ENCODE results near the gene UBE2D3.

Gene UBE2D3

GRCh38 chr4:102858828-102859464 is 31.6 kb upstream of the UBE2D3 start:
- H3K9ac ChIP-seq (ENCODE audit: low read depth, low read length) = no peak overlapping the region
- no peaks in the 10 kb centered on the region for H3K4me1 ChIP-seq (ENCODE audit: insufficient read depth, low read length)
- no peaks in the 10 kb centered on the region for H3K27me3 ChIP-seq (ENCODE audit: insufficient read depth, low read length)
- H3K27ac ChIP-seq (ENCODE audit: low read length) = no peak overlapping the region
- 0 out of 2 replicates have a peak, but pooled peaks cover 6% of the 10 kb centered on the region for H3K36me3 ChIP-seq (ENCODE audit: insufficient read depth, low read depth, low read length)
- peaks cover 10% of the 10 kb centered on the region; the same call in 1 of the 2 replicates for H3K9me3 ChIP-seq (ENCODE audit: insufficient read depth, low read depth, low read length)
- H3K4me3 ChIP-seq (ENCODE audit: low read length) = no peak overlapping the region

GRCh38 chr4:102850370-102850769 is 23.0 kb upstream of the UBE2D3 start:
- Histone ChIP-seq H3K4me3 (ENCODE audit: low read length) (no peak overlapping the region), H3K9ac (ENCODE audit: low read depth, low read length) (no peak overlapping the region), H3K4me1 (ENCODE audit: insufficient read depth, low read length) (no peaks in the 10 kb centered on the region), H3K27ac (ENCODE audit: low read length) (no peak overlapping the region), H3K9me3 (ENCODE audit: insufficient read depth, low read depth, low read length) (no peaks in the 10 kb centered on the region), H3K36me3 (ENCODE audit: insufficient read depth, low read depth, low read length) (no peaks in the 10 kb centered on the region), H3K27me3 (ENCODE audit: insufficient read depth, low read length) (no peaks in the 10 kb centered on the region)

GRCh38 chr4:102849579-102850104 is 22.3 kb upstream of the UBE2D3 start:
- no peak overlapping the region for H3K4me3 ChIP-seq (ENCODE audit: low read length)
- H3K36me3 ChIP-seq (ENCODE audit: insufficient read depth, low read depth, low read length) = no peaks in the 10 kb centered on the region
- H3K27me3 ChIP-seq (ENCODE audit: insufficient read depth, low read length) = no peaks in the 10 kb centered on the region
- no peaks in the 10 kb centered on the region for H3K4me1 ChIP-seq (ENCODE audit: insufficient read depth, low read length)
- no peaks in the 10 kb centered on the region for H3K9me3 ChIP-seq (ENCODE audit: insufficient read depth, low read depth, low read length)
- no peak overlapping the region for H3K9ac ChIP-seq (ENCODE audit: low read depth, low read length)
- H3K27ac ChIP-seq (ENCODE audit: low read length) = no peak overlapping the region

- Histone ChIP-seq H3K27me3 (ENCODE audit: insufficient read depth, low read length) (no peaks in the 10 kb centered on the region), H3K4me3 (ENCODE audit: low read length) (no peak overlapping the region), H3K9me3 (ENCODE audit: insufficient read depth, low read depth, low read length) (no peaks in the 10 kb centered on the region), H3K27ac (ENCODE audit: low read length) (no peak overlapping the region), H3K9ac (ENCODE audit: low read depth, low read length) (no peak overlapping the region), H3K36me3 (ENCODE audit: insufficient read depth, low read depth, low read length) (no peaks in the 10 kb centered on the region), H3K4me1 (ENCODE audit: insufficient read depth, low read length) (no peaks in the 10 kb centered on the region)
Measured at GRCh38 chr4:102847687-102848086, 20.3 kb upstream of the UBE2D3 start.

- H3K27me3 ChIP-seq (ENCODE audit: insufficient read depth, low read length) = no peaks in the 10 kb centered on the region
- H3K27ac ChIP-seq (ENCODE audit: low read length) = no peak overlapping the region
- H3K9ac ChIP-seq (ENCODE audit: low read depth, low read length) = no peak overlapping the region
- no peaks in the 10 kb centered on the region for H3K36me3 ChIP-seq (ENCODE audit: insufficient read depth, low read depth, low read length)
- no peak overlapping the region for H3K4me3 ChIP-seq (ENCODE audit: low read length)
- no peaks in the 10 kb centered on the region for H3K4me1 ChIP-seq (ENCODE audit: insufficient read depth, low read length)
- no peaks in the 10 kb centered on the region for H3K9me3 ChIP-seq (ENCODE audit: insufficient read depth, low read depth, low read length)
Measured at GRCh38 chr4:102843938-102844337, 16.6 kb upstream of the UBE2D3 start.

GRCh38 chr4:102843273-102843672 is 15.9 kb upstream of the UBE2D3 start:
- Histone ChIP-seq H3K27me3 (ENCODE audit: insufficient read depth, low read length) (no peaks in the 10 kb centered on the region), H3K9me3 (ENCODE audit: insufficient read depth, low read depth, low read length) (no peaks in the 10 kb centered on the region), H3K4me1 (ENCODE audit: insufficient read depth, low read length) (no peaks in the 10 kb centered on the region), H3K9ac (ENCODE audit: low read depth, low read length) (no peak overlapping the region), H3K4me3 (ENCODE audit: low read length) (no peak overlapping the region), H3K36me3 (ENCODE audit: insufficient read depth, low read depth, low read length) (no peaks in the 10 kb centered on the region), H3K27ac (ENCODE audit: low read length) (no peak overlapping the region)

- Histone ChIP-seq H3K9ac (ENCODE audit: low read depth, low read length) (no peak overlapping the region), H3K4me1 (ENCODE audit: insufficient read depth, low read length) (no peaks in the 10 kb centered on the region), H3K9me3 (ENCODE audit: insufficient read depth, low read depth, low read length) (no peaks in the 10 kb centered on the region), H3K27ac (ENCODE audit: low read length) (no peak overlapping the region), H3K36me3 (ENCODE audit: insufficient read depth, low read depth, low read length) (no peaks in the 10 kb centered on the region), H3K4me3 (ENCODE audit: low read length) (no peak overlapping the region), H3K27me3 (ENCODE audit: insufficient read depth, low read length) (no peaks in the 10 kb centered on the region)
Measured at GRCh38 chr4:102842367-102842766, 15.0 kb upstream of the UBE2D3 start.

- Histone ChIP-seq H3K27me3 (ENCODE audit: insufficient read depth, low read length) (no peaks in the 10 kb centered on the region), H3K4me1 (ENCODE audit: insufficient read depth, low read length) (peaks cover 10% of the 10 kb centered on the region; the same call in 1 of the 2 replicates), H3K9me3 (ENCODE audit: insufficient read depth, low read depth, low read length) (no peaks in the 10 kb centered on the region), H3K9ac (ENCODE audit: low read depth, low read length) (no peak overlapping the region), H3K4me3 (ENCODE audit: low read length) (no peak overlapping the region), H3K36me3 (ENCODE audit: insufficient read depth, low read depth, low read length) (no peaks in the 10 kb centered on the region), H3K27ac (ENCODE audit: low read length) (no peak overlapping the region)
Measured at GRCh38 chr4:102836596-102836995, 9.2 kb upstream of the UBE2D3 start.

GRCh38 chr4:102832667-102833066 is 5.3 kb upstream of the UBE2D3 start:
- no peaks in the 10 kb centered on the region for H3K36me3 ChIP-seq (ENCODE audit: insufficient read depth, low read depth, low read length)
- H3K9ac ChIP-seq (ENCODE audit: low read depth, low read length) = no peak overlapping the region
- peaks cover 27% of the 10 kb centered on the region; the same call in 1 of the 2 replicates for H3K4me1 ChIP-seq (ENCODE audit: insufficient read depth, low read length)
- no peak overlapping the region for H3K4me3 ChIP-seq (ENCODE audit: low read length)
- no peaks in the 10 kb centered on the region for H3K27me3 ChIP-seq (ENCODE audit: insufficient read depth, low read length)
- H3K27ac ChIP-seq (ENCODE audit: low read length) = no peak overlapping the region
- H3K9me3 ChIP-seq (ENCODE audit: insufficient read depth, low read depth, low read length) = no peaks in the 10 kb centered on the region

GRCh38 chr4:102832105-102832504 is 4.8 kb upstream of the UBE2D3 start:
- Histone ChIP-seq H3K9me3 (ENCODE audit: insufficient read depth, low read depth, low read length) (no peaks in the 10 kb centered on the region), H3K27ac (ENCODE audit: low read length) (no peak overlapping the region), H3K4me3 (ENCODE audit: low read length) (no peak overlapping the region), H3K36me3 (ENCODE audit: insufficient read depth, low read depth, low read length) (no peaks in the 10 kb centered on the region), H3K4me1 (ENCODE audit: insufficient read depth, low read length) (peaks cover 27% of the 10 kb centered on the region; the same call in 1 of the 2 replicates), H3K9ac (ENCODE audit: low read depth, low read length) (no peak overlapping the region), H3K27me3 (ENCODE audit: insufficient read depth, low read length) (no peaks in the 10 kb centered on the region)

- H3K9ac ChIP-seq (ENCODE audit: low read depth, low read length) = peak overlapping the region; percentile 42; the same call in 1 of the 2 replicates
Measured at GRCh38 chr4:102829803-102830202, 2.5 kb upstream of the UBE2D3 start.

GRCh38 chr4:102828497-102828808 is 1.1 kb upstream of the UBE2D3 start:
- peak overlapping the region; percentile 99 for H3K9ac ChIP-seq (ENCODE audit: low read depth, low read length)
- peaks cover 18% of the 10 kb centered on the region for H3K36me3 ChIP-seq (ENCODE audit: insufficient read depth, low read depth, low read length)
- peak overlapping the region; percentile 86 for H3K4me3 ChIP-seq (ENCODE audit: low read length)
- H3K27me3 ChIP-seq (ENCODE audit: insufficient read depth, low read length) = no peaks in the 10 kb centered on the region
- H3K27ac ChIP-seq (ENCODE audit: low read length) = peak overlapping the region; percentile 98
- H3K4me1 ChIP-seq (ENCODE audit: insufficient read depth, low read length) = peaks cover 35% of the 10 kb centered on the region; the same call in 1 of the 2 replicates
- H3K9me3 ChIP-seq (ENCODE audit: insufficient read depth, low read depth, low read length) = no peaks in the 10 kb centered on the region

More at GRCh38 chr4:102829803-102830202, 2.5 kb upstream of the UBE2D3 start:
- Histone ChIP-seq H3K4me3 (ENCODE audit: low read length) (peak overlapping the region; percentile 28; the same call in 1 of the 2 replicates), H3K27me3 (ENCODE audit: insufficient read depth, low read length) (no peaks in the 10 kb centered on the region), H3K36me3 (ENCODE audit: insufficient read depth, low read depth, low read length) (peaks cover 5% of the 10 kb centered on the region; the same call in 1 of the 2 replicates), H3K27ac (ENCODE audit: low read length) (peak overlapping the region; percentile 37), H3K4me1 (ENCODE audit: insufficient read depth, low read length) (peaks cover 24% of the 10 kb centered on the region; the same call in 1 of the 2 replicates), H3K9me3 (ENCODE audit: insufficient read depth, low read depth, low read length) (no peaks in the 10 kb centered on the region)
